ENCODE data around the gene FAM180A. TPM values are rescaled to one million over a fixed set of nuclear protein-coding genes. Genes with fewer than 3 reads are reported as not detected.
"Not testable (repeated sequence)": the region's sequence is repeated elsewhere in the genome, so short reads cannot be mapped to it uniquely, and the experiment has no call there.

The FAM180A gene
- total RNA-seq, 1 experiment from 2014 or later, result not detected

DNA sequence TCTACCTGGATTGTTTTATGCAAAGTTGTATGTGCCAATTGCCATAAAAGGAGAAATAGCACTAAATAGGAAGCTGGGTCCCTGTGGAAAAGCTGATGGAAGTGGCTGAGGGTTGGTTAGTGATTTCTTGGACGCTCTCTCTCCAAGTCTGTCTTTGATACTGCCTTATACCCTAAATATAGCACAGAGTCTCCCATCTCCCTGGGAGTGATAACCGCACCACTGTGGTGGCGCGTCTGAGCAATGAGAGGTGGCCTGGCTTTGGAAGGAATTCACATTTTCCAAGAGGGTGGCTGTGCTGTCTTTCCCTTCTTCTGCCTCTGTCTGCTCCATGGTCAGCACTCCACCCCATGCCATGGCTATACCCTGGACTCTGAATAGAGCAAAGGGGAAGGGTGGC lies 55.1 kb downstream of the FAM180A start:
- Histone ChIP-seq H3K4me2 (ENCODE audit: low read length) (no peak overlapping the region), H3K79me2 (ENCODE audit: low read length) (no peaks in the 10 kb centered on the region), H3K27ac (ENCODE audit: low read length) (no peak overlapping the region), H3K9me2 (replicated peaks; ENCODE audit: low read length) (no peaks in the 10 kb centered on the region), H3K9me3 (ENCODE audit: low read length) (no peaks in the 10 kb centered on the region), H4K20me1 (ENCODE audit: low read length) (no peaks in the 10 kb centered on the region), H3K4me3 (ENCODE audit: low read length) (no peak overlapping the region), H3K36me3 (ENCODE audit: low read depth, low read length) (no peaks in the 10 kb centered on the region), H3F3A (ENCODE audit: low read length, unreplicated experiment) (no peaks in the 10 kb centered on the region), H3K4me1 (ENCODE audit: insufficient read depth, low read length) (no peaks in the 10 kb centered on the region), H3K27me3 (ENCODE audit: low read length) (no peaks in the 10 kb centered on the region), H2AFZ (ENCODE audit: low read length) (no peak overlapping the region), H3K9ac (ENCODE audit: low read length) (no peak overlapping the region)
- BruUV-seq (replicated peaks), result no TSS peak
- intact Hi-C loops (cut with micrococcal nuclease), result no loop called here
- DNase-seq (no peak), ATAC-seq (no peak)
- POLR2A ChIA-PET (ENCODE audit: unreplicated experiment), result no interaction called here
- CTCF ChIA-PET, result no interaction called here
- no peak for TF ChIP-seq EZH2 (IDR thresholded peaks at IDR 0.05; ENCODE audit: low read length, unreplicated experiment)

DNA sequence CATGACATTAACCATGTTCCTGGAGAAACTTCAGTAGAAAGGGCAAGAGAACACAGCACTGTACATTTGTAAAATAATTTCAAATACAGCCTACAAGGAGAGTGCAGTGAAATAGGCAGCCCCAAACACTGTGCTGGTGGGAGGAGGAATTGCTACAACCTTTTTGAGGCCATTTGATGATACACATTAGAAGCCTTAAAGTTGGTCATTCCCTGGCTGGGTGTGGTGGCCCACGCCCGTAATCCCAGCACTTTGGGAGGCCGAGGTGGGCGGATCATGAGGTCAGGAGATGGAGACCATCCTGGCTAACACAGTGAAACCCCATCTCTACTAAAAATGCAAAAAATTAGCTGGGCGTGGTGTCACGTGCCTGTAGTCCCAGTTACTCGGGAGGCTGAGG lies 56.0 kb downstream of the FAM180A start:
- CTCF ChIA-PET; H4K20me1 ChIP-seq (ENCODE audit: low read length); H3K4me1 ChIP-seq (ENCODE audit: insufficient read depth, low read length); H3K9ac ChIP-seq (ENCODE audit: low read length); H3K27me3 ChIP-seq (ENCODE audit: low read length); H3K4me2 ChIP-seq (ENCODE audit: low read length); intact Hi-C loops (cut with micrococcal nuclease); H3K9me2 ChIP-seq (replicated peaks; ENCODE audit: low read length); H3K4me3 ChIP-seq (ENCODE audit: low read length); H3K36me3 ChIP-seq (ENCODE audit: low read depth, low read length); H3K27ac ChIP-seq (ENCODE audit: low read length); ATAC-seq; DNase-seq; H2AFZ ChIP-seq (ENCODE audit: low read length); BruUV-seq (replicated peaks); POLR2A ChIA-PET (ENCODE audit: unreplicated experiment); H3F3A ChIP-seq (ENCODE audit: low read length, unreplicated experiment); H3K79me2 ChIP-seq (ENCODE audit: low read length); H3K9me3 ChIP-seq (ENCODE audit: low read length): not testable (repeated sequence)

DNA sequence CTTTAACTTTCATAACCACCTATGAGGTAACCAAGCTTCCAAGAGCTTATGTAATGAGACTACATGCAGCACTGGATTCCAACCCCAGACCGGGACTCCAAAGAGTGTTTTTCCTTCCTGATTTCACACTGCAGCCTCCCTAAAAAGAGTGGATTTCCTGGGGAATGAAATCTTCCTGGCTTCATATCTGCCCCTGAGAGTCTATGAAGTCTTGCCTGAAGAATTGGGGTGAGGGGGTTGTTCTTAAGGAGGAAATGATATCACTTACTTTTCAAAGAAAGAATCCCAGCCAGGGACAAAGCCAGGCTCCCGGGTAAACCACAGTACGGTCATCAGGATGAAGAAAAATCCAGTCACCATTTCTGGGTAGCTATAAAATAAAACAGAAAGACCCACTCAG lies 56.6 kb downstream of the FAM180A start:
- no peak overlapping the region for H3K9ac ChIP-seq (ENCODE audit: low read length)
- H3K79me2 ChIP-seq (ENCODE audit: low read length), result no peaks in the 10 kb centered on the region
- no peak overlapping the region for H3K4me2 ChIP-seq (ENCODE audit: low read length)
- intact Hi-C loops (cut with micrococcal nuclease), result no loop called here
- no peak for TF ChIP-seq EZH2phosphoT487 (IDR thresholded peaks at IDR 0.05; ENCODE audit: borderline replicate concordance, low read length)
- TF ChIP-seq, protein P1, sequence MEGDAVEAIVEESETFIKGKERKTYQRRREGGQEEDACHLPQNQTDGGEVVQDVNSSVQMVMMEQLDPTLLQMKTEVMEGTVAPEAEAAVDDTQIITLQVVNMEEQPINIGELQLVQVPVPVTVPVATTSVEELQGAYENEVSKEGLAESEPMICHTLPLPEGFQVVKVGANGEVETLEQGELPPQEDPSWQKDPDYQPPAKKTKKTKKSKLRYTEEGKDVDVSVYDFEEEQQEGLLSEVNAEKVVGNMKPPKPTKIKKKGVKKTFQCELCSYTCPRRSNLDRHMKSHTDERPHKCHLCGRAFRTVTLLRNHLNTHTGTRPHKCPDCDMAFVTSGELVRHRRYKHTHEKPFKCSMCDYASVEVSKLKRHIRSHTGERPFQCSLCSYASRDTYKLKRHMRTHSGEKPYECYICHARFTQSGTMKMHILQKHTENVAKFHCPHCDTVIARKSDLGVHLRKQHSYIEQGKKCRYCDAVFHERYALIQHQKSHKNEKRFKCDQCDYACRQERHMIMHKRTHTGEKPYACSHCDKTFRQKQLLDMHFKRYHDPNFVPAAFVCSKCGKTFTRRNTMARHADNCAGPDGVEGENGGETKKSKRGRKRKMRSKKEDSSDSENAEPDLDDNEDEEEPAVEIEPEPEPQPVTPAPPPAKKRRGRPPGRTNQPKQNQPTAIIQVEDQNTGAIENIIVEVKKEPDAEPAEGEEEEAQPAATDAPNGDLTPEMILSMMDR (conservative IDR thresholded peaks at IDR 0.05; ENCODE audit: low read depth, low read length), result no peak
- no peak for TF ChIP-seq EZH2 (IDR thresholded peaks at IDR 0.05; ENCODE audit: low read length, unreplicated experiment)
- BruUV-seq (replicated peaks), result no TSS peak
- H2AFZ ChIP-seq (ENCODE audit: low read length), result no peak overlapping the region
- H3K9me3 ChIP-seq (ENCODE audit: low read length), result no peaks in the 10 kb centered on the region
- no peaks in the 10 kb centered on the region for H3K9me2 ChIP-seq (replicated peaks; ENCODE audit: low read length)
- H3K4me3 ChIP-seq (ENCODE audit: low read length), result no peak overlapping the region
- ChIA-PET CTCF (no interaction called here), POLR2A (ENCODE audit: unreplicated experiment) (no interaction called here)
- DNase-seq, result no peak
- H3K4me1 ChIP-seq (ENCODE audit: insufficient read depth, low read length), result no peaks in the 10 kb centered on the region
- no peaks in the 10 kb centered on the region for H4K20me1 ChIP-seq (ENCODE audit: low read length)
- H3K27ac ChIP-seq (ENCODE audit: low read length), result no peak overlapping the region
- no peak for ATAC-seq
- H3K36me3 ChIP-seq (ENCODE audit: low read depth, low read length), result no peaks in the 10 kb centered on the region
- no peaks in the 10 kb centered on the region for H3F3A ChIP-seq (ENCODE audit: low read length, unreplicated experiment)
- no peaks in the 10 kb centered on the region for H3K27me3 ChIP-seq (ENCODE audit: low read length)

DNA sequence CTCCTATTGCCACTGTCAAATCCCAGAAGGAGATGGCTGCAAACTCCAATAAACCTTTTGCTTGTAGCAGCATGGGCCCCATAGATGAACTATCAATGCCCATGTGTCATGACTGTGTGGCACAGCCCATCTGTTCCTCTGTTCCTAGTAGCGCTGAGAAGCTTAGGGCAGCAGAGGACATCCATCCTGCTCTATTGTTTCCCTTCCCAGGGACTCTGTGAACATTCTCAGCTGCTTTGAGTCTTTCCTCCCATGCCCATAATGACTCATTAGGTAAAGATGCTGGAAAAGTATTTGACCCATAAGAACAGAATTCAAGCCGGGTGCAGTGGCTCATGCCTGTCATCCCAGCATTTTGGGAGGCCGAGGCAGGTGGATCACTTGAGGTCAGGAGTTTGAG lies 58.0 kb downstream of the FAM180A start:
- POLR2A ChIA-PET (ENCODE audit: unreplicated experiment), result no interaction called here
- Histone ChIP-seq H3K4me2 (ENCODE audit: low read length) (no peak overlapping the region), H3K4me1 (ENCODE audit: insufficient read depth, low read length) (no peaks in the 10 kb centered on the region), H3K27ac (ENCODE audit: low read length) (no peak overlapping the region), H4K20me1 (ENCODE audit: low read length) (no peaks in the 10 kb centered on the region), H3K9me2 (replicated peaks; ENCODE audit: low read length) (no peaks in the 10 kb centered on the region), H3K9me3 (ENCODE audit: low read length) (no peaks in the 10 kb centered on the region), H3K9ac (ENCODE audit: low read length) (no peak overlapping the region), H3K27me3 (ENCODE audit: low read length) (no peaks in the 10 kb centered on the region), H3F3A (ENCODE audit: low read length, unreplicated experiment) (no peaks in the 10 kb centered on the region), H2AFZ (ENCODE audit: low read length) (no peak overlapping the region), H3K4me3 (ENCODE audit: low read length) (no peak overlapping the region), H3K36me3 (ENCODE audit: low read depth, low read length) (no peaks in the 10 kb centered on the region), H3K79me2 (ENCODE audit: low read length) (no peaks in the 10 kb centered on the region)
- intact Hi-C loops (cut with micrococcal nuclease), result no loop called here
- CTCF ChIA-PET, result no interaction called here
- TF ChIP-seq, protein P1 (conservative IDR thresholded peaks at IDR 0.05; ENCODE audit: low read depth, low read length), result no peak
- TF ChIP-seq EZH2phosphoT487 (IDR thresholded peaks at IDR 0.05; ENCODE audit: borderline replicate concordance, low read length) (no peak), EZH2 (IDR thresholded peaks at IDR 0.05; ENCODE audit: low read length, unreplicated experiment) (no peak)
- ATAC-seq (peak; percentile 83), DNase-seq (peak; percentile 39)
- no TSS peak for BruUV-seq (replicated peaks)

Measured in PC-3 (cell line).